Progenitor cell of endocrine pancreas (in vitro differentiated cells): ENCODE results near the gene LRRC74B. TPM values are rescaled to one million over a fixed set of nuclear protein-coding genes. Genes with fewer than 3 reads are reported as not detected.

Experiments used
- DNase-seq: peaks from one replicate; pipeline ENCODE4 v3.0.0; 2021; ENCODE audit warnings: low spot score; ENCODE audit not compliant: unreplicated experiment
- H3K27ac Mint-ChIP-seq: 2 replicates; pipeline ENCODE4 v1.8.0; 2021; ENCODE audit warnings: mild to moderate bottlenecking, moderate library complexity, mixed read lengths
- H3K27me3 Mint-ChIP-seq: 2 replicates; pipeline ENCODE4 v1.8.0; 2021; ENCODE audit warnings: mixed read lengths
- H3K36me3 Mint-ChIP-seq: 2 replicates; pipeline ENCODE4 v1.8.0; 2022; ENCODE audit warnings: mixed read lengths; ENCODE audit not compliant: insufficient read depth
- H3K4me1 Mint-ChIP-seq: 2 replicates; pipeline ENCODE4 v1.8.0; 2021; ENCODE audit warnings: low read depth, mixed read lengths
- H3K4me3 Mint-ChIP-seq: 2 replicates; pipeline ENCODE4 v1.8.0; 2021; ENCODE audit warnings: low read depth, mild to moderate bottlenecking, moderate library complexity, mixed read lengths
- H3K9me3 Mint-ChIP-seq: 2 replicates; pipeline ENCODE4 v1.8.0; 2021; ENCODE audit warnings: low read depth, mixed read lengths
- CTCF ChIP-seq: fragments of 200-600 bp; sonication (generic); IDR thresholded peaks from one replicate; pipeline ENCODE4 v1.5.0; 2021; ENCODE audit warnings: antibody characterized with exemption, mild to moderate bottlenecking; ENCODE audit not compliant: unreplicated experiment
- total RNA-seq: library from RNA; stranded (reverse); gene quantifications from 2 replicates; pipeline ENCODE4 v1.2.1, GENCODE V29; 2021

The LRRC74B gene
- total RNA-seq, 1 donor from 2014 or later, result 0.72 TPM

GRCh38 chr22:21015466-21016006 lies 30.2 kb upstream of the LRRC74B start:
- H3K36me3 Mint-ChIP-seq, result no peaks in the 10 kb centered on the region
- H3K4me1 Mint-ChIP-seq, result peaks cover 14% of the 10 kb centered on the region
- no peak for DNase-seq
- peaks cover 3% of the 10 kb centered on the region for H3K9me3 Mint-ChIP-seq
- H3K27ac Mint-ChIP-seq, result no peak overlapping the region
- no peaks in the 10 kb centered on the region for H3K27me3 Mint-ChIP-seq
- TF ChIP-seq CTCF, result no peak
- H3K4me3 Mint-ChIP-seq, result no peak overlapping the region

- H3K27me3 Mint-ChIP-seq, result no peaks in the 10 kb centered on the region
- H3K4me3 Mint-ChIP-seq, result no peak overlapping the region
Measured at GRCh38 chr22:21016644-21017420, 28.9 kb upstream of the LRRC74B start.

GRCh38 chr22:21018314-21018713 lies 27.4 kb upstream of the LRRC74B start:
- Mint-ChIP-seq H3K9me3 (peaks cover 3% of the 10 kb centered on the region), H3K27ac (no peak overlapping the region), H3K27me3 (no peaks in the 10 kb centered on the region), H3K36me3 (no peaks in the 10 kb centered on the region), H3K4me3 (no peak overlapping the region), H3K4me1 (peaks cover 14% of the 10 kb centered on the region)
- TF ChIP-seq CTCF, result no peak
- no peak for DNase-seq

More at GRCh38 chr22:21016644-21017420, 28.9 kb upstream of the LRRC74B start:
- Mint-ChIP-seq H3K27ac (no peak overlapping the region), H3K4me1 (peaks cover 14% of the 10 kb centered on the region), H3K9me3 (peaks cover 3% of the 10 kb centered on the region), H3K36me3 (no peaks in the 10 kb centered on the region)
- no peak for DNase-seq
- TF ChIP-seq CTCF, result no peak

GRCh38 chr22:21020802-21021429 lies 24.8 kb upstream of the LRRC74B start:
- Mint-ChIP-seq H3K4me1 (peaks cover 3% of the 10 kb centered on the region), H3K4me3 (no peak overlapping the region), H3K9me3 (peaks cover 3% of the 10 kb centered on the region), H3K27me3 (no peaks in the 10 kb centered on the region), H3K36me3 (no peaks in the 10 kb centered on the region), H3K27ac (peak overlapping the region; percentile 68)
- peak; percentile 40 for TF ChIP-seq CTCF
- DNase-seq, result no peak

GRCh38 chr22:21022507-21022906 lies 23.2 kb upstream of the LRRC74B start:
- Mint-ChIP-seq H3K9me3 (peaks cover 3% of the 10 kb centered on the region), H3K27ac (no peak overlapping the region), H3K4me3 (no peak overlapping the region), H3K27me3 (no peaks in the 10 kb centered on the region), H3K4me1 (no peaks in the 10 kb centered on the region), H3K36me3 (no peaks in the 10 kb centered on the region)
- no peak for DNase-seq
- no peak for TF ChIP-seq CTCF
